ENCODE data around the gene VSX2.
A peak's percentile ranks its signal among the peaks of the same experiment; 100 is the strongest.

Gene VSX2

GRCh38 chr14:74302634-74303569 lies 63.7 kb downstream of the VSX2 start, which contains the start of gene ABCD4:
Gene ABCD4 (minus strand): TSS chr14:74302934. CDS start chr14:74302912, 22 bp downstream.
- peak within 1 kb of the TSS; percentile 89 for H3K4me3 ChIP-seq (ENCODE audit: low read depth, low read length)
- peak; percentile 19; the same call in 1 of the 2 replicates for TF ChIP-seq CTCF (IDR thresholded peaks at IDR 0.05; ENCODE audit: low read depth, low read length)

GRCh38 chr14:74308695-74309094 lies 69.4 kb downstream of the VSX2 start:
- TF ChIP-seq CTCF (IDR thresholded peaks at IDR 0.05; ENCODE audit: low read depth, low read length) = no peak
- H3K4me3 ChIP-seq (ENCODE audit: low read depth, low read length) = no peak overlapping the region

DNA sequence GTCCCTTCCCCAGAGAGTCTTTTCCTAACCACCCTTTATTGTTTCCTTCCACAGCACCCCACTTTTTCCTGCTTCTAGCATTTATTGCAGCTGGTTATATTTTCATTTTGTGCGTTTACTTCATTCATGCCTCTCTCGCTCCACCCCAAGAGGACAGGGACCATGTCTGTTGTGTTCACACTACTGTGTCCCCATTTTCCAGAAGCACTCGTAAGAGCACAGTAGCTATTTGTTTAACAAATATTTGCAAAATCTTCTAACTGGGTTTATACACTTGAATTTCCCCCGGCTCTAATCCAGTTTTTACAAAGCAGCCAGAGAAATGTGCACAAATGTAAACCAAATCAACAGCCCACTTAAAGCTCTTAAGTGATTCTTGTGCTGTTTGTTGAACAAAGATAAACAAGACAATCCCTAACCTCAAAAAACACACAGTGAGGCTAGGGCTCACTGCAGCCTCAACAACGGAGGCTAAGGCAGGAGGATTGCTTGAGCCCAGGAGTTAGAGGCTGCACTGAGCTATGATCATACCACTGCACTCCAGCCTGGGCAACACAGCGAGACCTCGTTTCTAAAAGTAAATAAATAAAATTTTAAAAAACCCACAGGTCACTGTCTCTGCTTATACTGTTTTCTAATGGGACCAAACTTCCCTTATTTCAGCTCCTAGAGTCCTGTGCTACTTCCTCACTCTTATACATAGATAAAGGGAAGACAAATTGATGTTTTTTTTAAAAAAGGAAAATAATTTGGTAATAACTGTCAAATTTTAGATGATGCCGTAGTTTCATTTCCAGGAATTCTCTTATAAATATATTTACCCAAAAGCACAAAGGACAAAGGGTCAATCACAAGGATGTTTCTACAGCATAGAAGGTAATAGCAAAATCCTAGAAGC lies 70.1 kb downstream of the VSX2 start:
- TF ChIP-seq CTCF (IDR thresholded peaks at IDR 0.05; ENCODE audit: low read depth, low read length) = no peak
- H3K4me3 ChIP-seq (ENCODE audit: low read depth, low read length) = no peak overlapping the region

DNA sequence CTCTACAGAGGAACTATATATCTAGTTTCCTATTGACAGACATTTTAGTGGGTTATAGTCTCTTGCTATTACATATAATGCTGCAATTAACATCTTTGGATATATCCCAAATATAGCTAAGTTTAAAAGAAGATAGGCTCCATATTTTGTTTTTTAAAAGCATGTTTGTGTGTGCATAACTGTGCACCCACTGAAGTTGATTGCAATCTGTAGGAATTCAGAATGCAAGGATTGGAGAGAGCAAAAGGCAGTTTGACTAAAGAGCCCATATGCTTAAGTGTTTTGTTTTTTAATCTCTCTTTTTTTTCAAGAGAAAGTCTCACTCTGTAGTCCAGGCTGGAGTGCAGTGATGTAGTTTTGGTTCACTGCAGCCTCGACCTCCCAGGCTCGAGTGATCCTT lies 72.9 kb downstream of the VSX2 start:
- no peak for TF ChIP-seq CTCF (IDR thresholded peaks at IDR 0.05; ENCODE audit: low read depth, low read length)

More for the DNA sequence above, 72.9 kb downstream of the VSX2 start:
- no peak overlapping the region for H3K4me3 ChIP-seq (ENCODE audit: low read depth, low read length)

All from WI38 (cell line).